IMR-90 (cell line): Measurements from ENCODE around the gene JCAD.

Source experiments
- BHLHE40 ChIP-seq: fragments of 150-350 bp; IDR thresholded peaks from 2 replicates; pipeline ENCODE4 v1.6.1; 2016; ENCODE audit warnings: mild to moderate bottlenecking, low read depth, low read length
- CTCF ChIP-seq: conservative IDR thresholded peaks from 2 replicates; pipeline ENCODE4 v1.5.1; 2012; ENCODE audit warnings: mild to moderate bottlenecking, low read depth, low read length, improper control_type of control experiment
- ELK1 ChIP-seq: fragments of 150-350 bp; IDR thresholded peaks from 2 replicates; pipeline ENCODE4 v1.6.1; 2016; ENCODE audit warnings: low read depth, mild to moderate bottlenecking, low read length, moderate library complexity, borderline replicate concordance
- FOS ChIP-seq: fragments of 150-350 bp; IDR thresholded peaks from 2 replicates; pipeline ENCODE4 v1.6.1; 2016; ENCODE audit warnings: low read depth, low read length
- MAFK ChIP-seq: IDR thresholded peaks from 2 replicates; pipeline ENCODE4 v1.6.1; 2012; ENCODE audit warnings: low read depth, low read length, improper control_type of control experiment
- MXI1 ChIP-seq: IDR thresholded peaks from 2 replicates; pipeline ENCODE4 v1.6.1; 2012; ENCODE audit warnings: low read depth, mild to moderate bottlenecking, low read length, moderate library complexity, borderline replicate concordance
- NFE2L2 ChIP-seq: fragments of 150-350 bp; IDR thresholded peaks from 2 replicates; pipeline ENCODE4 v1.6.1; 2016; ENCODE audit warnings: low read depth, mild to moderate bottlenecking, low read length
- POLR2A ChIP-seq: IDR thresholded peaks from 2 replicates; pipeline ENCODE4 v1.6.1; 2012; ENCODE audit warnings: mild to moderate bottlenecking, low read depth, low read length
- RCOR1 ChIP-seq: IDR thresholded peaks from 2 replicates; pipeline ENCODE4 v1.6.1; 2012; ENCODE audit warnings: mild to moderate bottlenecking, low read length, improper control_type of control experiment; ENCODE audit not compliant: insufficient replicate concordance
- RFX5 ChIP-seq: IDR thresholded peaks from 2 replicates; pipeline ENCODE4 v1.8.0; 2012; ENCODE audit warnings: low read depth, mild to moderate bottlenecking, low read length, moderate library complexity
- SMC3 ChIP-seq: fragments of 150-350 bp; IDR thresholded peaks from 2 replicates; pipeline ENCODE4 v1.6.1; 2016; ENCODE audit warnings: low read depth, mild to moderate bottlenecking, antibody characterized with exemption, low read length, moderate library complexity

GRCh38 chr10:30075481-30075880 lies 16.1 kb upstream of the JCAD start:
- TF ChIP-seq CTCF: no peak
- TF ChIP-seq POLR2A: no peak
- no peak for TF ChIP-seq RFX5
- no peak for TF ChIP-seq SMC3
- no peak for TF ChIP-seq MAFK
- no peak for TF ChIP-seq NFE2L2
- no peak for TF ChIP-seq FOS
- TF ChIP-seq MXI1: no peak
- TF ChIP-seq ELK1: no peak
- TF ChIP-seq BHLHE40: no peak
- no peak for TF ChIP-seq RCOR1
